Stimulated activated naive B cell treated with anti-CD40 and anti-IgM and Interleukin-4, amounts not matched to agents 10 μg/mL and 1 μg/mL and 100 μg/mL, for 72 hours (primary cell): Measurements from ENCODE around the gene MGST1.
"Not testable (repeated sequence)": the region's sequence is repeated elsewhere in the genome, so short reads cannot be mapped to it uniquely, and the experiment has no call there.

Experiments used
- ATAC-seq, 2 donors: fragments of 150-1000 bp; cut with Tn5 transposase; replicated peaks; 2 replicates each; pipeline ENCODE4 v1.10.0; 2021; ENCODE audit warnings: moderate library complexity in 1 of 2
- DNase-seq: peaks from one replicate; pipeline ENCODE4 v3.0.0; 2021
- H3K27ac Mint-ChIP-seq: one replicate; pipeline ENCODE4 v1.8.0; 2022; ENCODE audit warnings: mild to moderate bottlenecking, mixed read lengths
- H3K27me3 Mint-ChIP-seq, 2 donors: one replicate each; pipeline ENCODE4 v1.8.0; 2022; ENCODE audit warnings: mixed read lengths in 2 of 2
- H3K36me3 Mint-ChIP-seq, 2 donors: one replicate each; pipeline ENCODE4 v1.8.0; 2022; ENCODE audit warnings: mixed read lengths in 2 of 2, mild to moderate bottlenecking in 1 of 2
- H3K4me1 Mint-ChIP-seq, 2 donors: one replicate each; pipeline ENCODE4 v1.8.0; 2022; ENCODE audit warnings: mixed read lengths in 2 of 2, mild to moderate bottlenecking in 1 of 2
- H3K4me3 Mint-ChIP-seq, 2 donors: one replicate each; pipeline ENCODE4 v1.8.0; 2022; ENCODE audit warnings: mild to moderate bottlenecking in 2 of 2, mixed read lengths in 2 of 2, moderate library complexity in 1 of 2
- H3K9me3 Mint-ChIP-seq, 2 donors: one replicate each; pipeline ENCODE4 v1.8.0; 2022; ENCODE audit warnings: mixed read lengths in 2 of 2, mild to moderate bottlenecking in 1 of 2

The MGST1 gene

GRCh38 chr12:16370096-16370495 is 22.7 kb downstream of the MGST1 start:
- H3K36me3 Mint-ChIP-seq = no peaks in the 10 kb centered on the region
- no peaks in the 10 kb centered on the region for H3K9me3 Mint-ChIP-seq
- H3K4me1 Mint-ChIP-seq = no peaks in the 10 kb centered on the region
- H3K27me3 Mint-ChIP-seq = no peaks in the 10 kb centered on the region
- DNase-seq (no peak), ATAC-seq (no peak)
- no peak overlapping the region for H3K4me3 Mint-ChIP-seq
- H3K27ac Mint-ChIP-seq = no peak overlapping the region

GRCh38 chr12:16382652-16383312 is 35.3 kb downstream of the MGST1 start:
- not testable (repeated sequence) for H3K4me3 Mint-ChIP-seq, H3K9me3 Mint-ChIP-seq, H3K27ac Mint-ChIP-seq, DNase-seq, H3K4me1 Mint-ChIP-seq, ATAC-seq, H3K27me3 Mint-ChIP-seq, H3K36me3 Mint-ChIP-seq

GRCh38 chr12:16384732-16385131 is 37.3 kb downstream of the MGST1 start:
- H3K4me3 Mint-ChIP-seq = no peak overlapping the region
- H3K4me1 Mint-ChIP-seq = no peaks in the 10 kb centered on the region
- no peaks in the 10 kb centered on the region for H3K36me3 Mint-ChIP-seq
- no peak for ATAC-seq
- H3K9me3 Mint-ChIP-seq = peaks cover 0 to 4% of the 10 kb centered on the region in 2 donors
- no peak for DNase-seq
- no peak overlapping the region for H3K27ac Mint-ChIP-seq
- H3K27me3 Mint-ChIP-seq = no peaks in the 10 kb centered on the region

- no peak for ATAC-seq
- no peaks in the 10 kb centered on the region for H3K36me3 Mint-ChIP-seq
- H3K27ac Mint-ChIP-seq = no peak overlapping the region
- no peak overlapping the region for H3K4me3 Mint-ChIP-seq
- peaks cover 0 to 4% of the 10 kb centered on the region in 2 donors for H3K9me3 Mint-ChIP-seq
- no peaks in the 10 kb centered on the region for H3K27me3 Mint-ChIP-seq
- H3K4me1 Mint-ChIP-seq = no peaks in the 10 kb centered on the region
- DNase-seq = no peak
Observed at GRCh38 chr12:16385782-16386646, 38.6 kb downstream of the MGST1 start.

GRCh38 chr12:16387919-16388318 is 40.5 kb downstream of the MGST1 start:
- Mint-ChIP-seq H3K9me3 (peaks cover 2 to 4% of the 10 kb centered on the region in 2 donors), H3K27ac (no peak overlapping the region), H3K4me3 (no peak overlapping the region), H3K4me1 (no peaks in the 10 kb centered on the region), H3K27me3 (no peaks in the 10 kb centered on the region), H3K36me3 (no peaks in the 10 kb centered on the region)
- DNase-seq (no peak), ATAC-seq (no peak)

- H3K4me1 Mint-ChIP-seq = no peaks in the 10 kb centered on the region
- no peak for DNase-seq
- H3K27me3 Mint-ChIP-seq = no peaks in the 10 kb centered on the region
Observed at GRCh38 chr12:16389594-16389993, 42.1 kb downstream of the MGST1 start.

GRCh38 chr12:16392846-16393535 is 45.5 kb downstream of the MGST1 start:
- Mint-ChIP-seq H3K9me3 (peaks cover 2 to 5% of the 10 kb centered on the region in 2 donors), H3K27me3 (no peaks in the 10 kb centered on the region), H3K36me3 (no peaks in the 10 kb centered on the region), H3K4me1 (no peaks in the 10 kb centered on the region), H3K27ac (no peak overlapping the region), H3K4me3 (no peak overlapping the region)
- no peak for DNase-seq
- ATAC-seq = no peak

More at GRCh38 chr12:16389594-16389993, 42.1 kb downstream of the MGST1 start:
- no peak overlapping the region for H3K27ac Mint-ChIP-seq
- H3K4me3 Mint-ChIP-seq = no peak overlapping the region
- H3K9me3 Mint-ChIP-seq = peaks cover 2 to 5% of the 10 kb centered on the region in 2 donors
- H3K36me3 Mint-ChIP-seq = no peaks in the 10 kb centered on the region
- ATAC-seq = no peak

- Mint-ChIP-seq H3K36me3 (no peaks in the 10 kb centered on the region), H3K9me3 (peaks cover 0 to 5% of the 10 kb centered on the region in 2 donors), H3K4me3 (no peak overlapping the region), H3K4me1 (no peaks in the 10 kb centered on the region), H3K27me3 (no peaks in the 10 kb centered on the region), H3K27ac (no peak overlapping the region)
- no peak for ATAC-seq
- no peak for DNase-seq
Observed at GRCh38 chr12:16399101-16399500, 51.7 kb downstream of the MGST1 start.

GRCh38 chr12:16401835-16402234 is 54.4 kb downstream of the MGST1 start:
- H3K4me3 Mint-ChIP-seq, H3K27ac Mint-ChIP-seq, H3K27me3 Mint-ChIP-seq, DNase-seq, ATAC-seq, H3K36me3 Mint-ChIP-seq, H3K4me1 Mint-ChIP-seq, H3K9me3 Mint-ChIP-seq: not testable (repeated sequence)

- DNase-seq (no peak), ATAC-seq (no peak)
- Mint-ChIP-seq H3K4me1 (no peaks in the 10 kb centered on the region), H3K27ac (no peak overlapping the region), H3K36me3 (no peaks in the 10 kb centered on the region), H3K9me3 (peaks cover 8 to 9% of the 10 kb centered on the region in 2 donors), H3K27me3 (no peaks in the 10 kb centered on the region), H3K4me3 (no peak overlapping the region)
Observed at GRCh38 chr12:16407346-16407745, 59.9 kb downstream of the MGST1 start.
